H54 (cell line): Measurements from ENCODE around the gene BAG3.
"Not testable (repeated sequence)": the region's sequence is repeated elsewhere in the genome, so short reads cannot be mapped to it uniquely, and the experiment has no call there.

Experiments used
- DNase-seq: peaks from one replicate; pipeline ENCODE4 v3.0.0; 2011; ENCODE audit warnings: low spot score, mixed read lengths; ENCODE audit not compliant: insufficient read length
- FAIRE-seq: peaks from 3 replicates; lab custom pipeline; 2011; peaks lifted over from hg19 to GRCh38; lab: Jason Lieb, UNC
- POLR2A ChIP-seq: IDR thresholded peaks from 2 replicates; pipeline ENCODE4 v1.6.1; 2011; ENCODE audit warnings: low read depth, mild to moderate bottlenecking, low read length

Gene BAG3

GRCh38 chr10:119650692-119651513 lies at the start of gene BAG3:
Gene BAG3 (plus strand): TSS chr10:119651380. CDS start chr10:119651676, 296 bp downstream.
- peak; percentile 83 for TF ChIP-seq POLR2A
- DNase-seq: peak; percentile 79
- FAIRE-seq: no peak

- TF ChIP-seq POLR2A: no peak
- no peak for FAIRE-seq
- DNase-seq: no peak
Measured at GRCh38 chr10:119602241-119603095, 48.7 kb upstream of the BAG3 start.

- TF ChIP-seq POLR2A: no peak
- DNase-seq: no peak
- FAIRE-seq: no peak
Measured at GRCh38 chr10:119604468-119604867, 46.7 kb upstream of the BAG3 start.

GRCh38 chr10:119608316-119609155 lies 42.6 kb upstream of the BAG3 start:
- no peak for FAIRE-seq
- DNase-seq: no peak
- no peak for TF ChIP-seq POLR2A

- TF ChIP-seq POLR2A: no peak
- FAIRE-seq (no peak), DNase-seq (no peak)
Measured at GRCh38 chr10:119609516-119609915, 41.7 kb upstream of the BAG3 start.

GRCh38 chr10:119611433-119611832 lies 39.7 kb upstream of the BAG3 start:
- TF ChIP-seq POLR2A: no peak
- DNase-seq: no peak
- no peak for FAIRE-seq

GRCh38 chr10:119613741-119614140 lies 37.4 kb upstream of the BAG3 start:
- FAIRE-seq: no peak
- TF ChIP-seq POLR2A: no peak
- DNase-seq: no peak

GRCh38 chr10:119614686-119615085 lies 36.5 kb upstream of the BAG3 start:
- DNase-seq: no peak
- no peak for TF ChIP-seq POLR2A
- no peak for FAIRE-seq

GRCh38 chr10:119616882-119617570 lies 34.2 kb upstream of the BAG3 start:
- TF ChIP-seq POLR2A: no peak
- no peak for FAIRE-seq
- no peak for DNase-seq

GRCh38 chr10:119619215-119619614 lies 32.0 kb upstream of the BAG3 start:
- no peak for DNase-seq
- TF ChIP-seq POLR2A: no peak
- FAIRE-seq: no peak

- DNase-seq, FAIRE-seq: not testable (repeated sequence)
Measured at GRCh38 chr10:119619811-119620210, 31.4 kb upstream of the BAG3 start.

GRCh38 chr10:119620241-119621077 lies 30.7 kb upstream of the BAG3 start:
- no peak for TF ChIP-seq POLR2A
- DNase-seq: no peak
- FAIRE-seq: no peak
